Measurements from ENCODE around the gene KAZN. TPM values are rescaled to one million over a fixed set of nuclear protein-coding genes. Genes with fewer than 3 reads are reported as not detected.

The KAZN gene
- total RNA-seq, 1 donor from 2014 or later = 4.3 TPM

GRCh38 chr1:14724678-14725077 lies 126.2 kb downstream of the KAZN start:
- DNase-seq (ENCODE audit: missing footprints) (no peak), ATAC-seq (no peak)
- intact Hi-C loops (cut with DNase I) = no loop called here

- DNase-seq (ENCODE audit: missing footprints) = no peak
- intact Hi-C loops (cut with DNase I) = no loop called here
- ATAC-seq = no peak
Measured at GRCh38 chr1:14725238-14725637, 126.8 kb downstream of the KAZN start.

- no peak for DNase-seq (ENCODE audit: missing footprints)
- intact Hi-C loops (cut with DNase I) = no loop called here
- ATAC-seq = no peak
Measured at GRCh38 chr1:14725695-14726094, 127.2 kb downstream of the KAZN start.

- intact Hi-C loops (cut with DNase I) = no loop called here
- no peak for ATAC-seq
- no peak for DNase-seq (ENCODE audit: missing footprints)
Measured at GRCh38 chr1:14726606-14727005, 128.1 kb downstream of the KAZN start.

- no peak for DNase-seq (ENCODE audit: missing footprints)
- no peak for ATAC-seq
- intact Hi-C loops (cut with DNase I) = no loop called here
Measured at GRCh38 chr1:14728516-14728915, 130.0 kb downstream of the KAZN start.

GRCh38 chr1:14732728-14733047 lies 134.2 kb downstream of the KAZN start:
- intact Hi-C loops (cut with DNase I) = loop anchor here (5.0 kb wide), 1 partner anchor 620 kb away; no protein-coding TSS in a partner anchor
- DNase-seq (ENCODE audit: missing footprints) (no peak), ATAC-seq (no peak)

GRCh38 chr1:14733048-14733778 lies 134.7 kb downstream of the KAZN start:
- no peak for DNase-seq (ENCODE audit: missing footprints)
- no peak for ATAC-seq
- intact Hi-C loops (cut with DNase I) = loop anchor here (5.0 kb wide), 1 partner anchor 621 kb away; no protein-coding TSS in a partner anchor

GRCh38 chr1:14733779-14734140 lies 135.3 kb downstream of the KAZN start:
- intact Hi-C loops (cut with DNase I) = loop anchor here (5.0 kb wide), 1 partner anchor 621 kb away; no protein-coding TSS in a partner anchor
- DNase-seq (ENCODE audit: missing footprints) = no peak
- no peak for ATAC-seq

GRCh38 chr1:14735841-14736240 lies 137.4 kb downstream of the KAZN start:
- DNase-seq (ENCODE audit: missing footprints) (no peak), ATAC-seq (no peak)
- intact Hi-C loops (cut with DNase I) = no loop called here

GRCh38 chr1:14737561-14738094 lies 139.1 kb downstream of the KAZN start:
- ATAC-seq (no peak), DNase-seq (ENCODE audit: missing footprints) (no peak)
- intact Hi-C loops (cut with DNase I) = no loop called here

GRCh38 chr1:14738235-14738634 lies 139.8 kb downstream of the KAZN start:
- ATAC-seq = no peak
- intact Hi-C loops (cut with DNase I) = no loop called here
- no peak for DNase-seq (ENCODE audit: missing footprints)

- no peak for ATAC-seq
- no peak for DNase-seq (ENCODE audit: missing footprints)
- intact Hi-C loops (cut with DNase I) = no loop called here
Measured at GRCh38 chr1:14738647-14739046, 140.2 kb downstream of the KAZN start.

GRCh38 chr1:14739082-14739832 lies 140.8 kb downstream of the KAZN start:
- intact Hi-C loops (cut with DNase I) = no loop called here
- DNase-seq (ENCODE audit: missing footprints) (no peak), ATAC-seq (no peak)

GRCh38 chr1:14740016-14740415 lies 141.5 kb downstream of the KAZN start:
- intact Hi-C loops (cut with DNase I) = no loop called here
- DNase-seq (ENCODE audit: missing footprints) = no peak
- no peak for ATAC-seq

- intact Hi-C loops (cut with DNase I) = no loop called here
- ATAC-seq (no peak), DNase-seq (ENCODE audit: missing footprints) (no peak)
Measured at GRCh38 chr1:14741082-14741481, 142.6 kb downstream of the KAZN start.

GRCh38 chr1:14741532-14741931 lies 143.0 kb downstream of the KAZN start:
- intact Hi-C loops (cut with DNase I) = no loop called here
- DNase-seq (ENCODE audit: missing footprints) = no peak
- ATAC-seq = no peak

- ATAC-seq (no peak), DNase-seq (ENCODE audit: missing footprints) (no peak)
- intact Hi-C loops (cut with DNase I) = no loop called here
Measured at GRCh38 chr1:14742181-14742980, 143.9 kb downstream of the KAZN start.

- no peak for ATAC-seq
- DNase-seq (ENCODE audit: missing footprints) = no peak
- intact Hi-C loops (cut with DNase I) = no loop called here
Measured at GRCh38 chr1:14743368-14743767, 144.9 kb downstream of the KAZN start.

- intact Hi-C loops (cut with DNase I) = no loop called here
- ATAC-seq (no peak), DNase-seq (ENCODE audit: missing footprints) (no peak)
Measured at GRCh38 chr1:14745001-14745720, 146.7 kb downstream of the KAZN start.
